Activated naive CD4-positive, alpha-beta T cell treated with anti-CD3 and anti-CD28 coated beads for 36 hours (primary cell): ENCODE data around the gene SPDYC. TPM values are rescaled to one million over a fixed set of nuclear protein-coding genes. Genes with fewer than 3 reads are reported as not detected.
A peak's percentile ranks its signal among the peaks of the same experiment; 100 is the strongest.

Source experiments
- CTCF ChIA-PET: fragments of 350-600 bp; sonication (Branson Sonifier 250); formaldehyde crosslinking; loops from one replicate; lab custom pipeline; 2021; ENCODE audit warnings: antibody characterized with exemption; lab: Charles Lee
- DNase-seq: peaks from one replicate; pipeline ENCODE4 v3.0.0-alpha.2; 2020
- H3K27ac Mint-ChIP-seq: one replicate; pipeline ENCODE4 v1.8.0; 2021; ENCODE audit warnings: mild to moderate bottlenecking, mixed read lengths
- H3K27me3 Mint-ChIP-seq: one replicate; pipeline ENCODE4 v1.8.0; 2021; ENCODE audit warnings: low read depth, mixed read lengths
- H3K36me3 Mint-ChIP-seq: one replicate; pipeline ENCODE4 v1.8.0; 2021; ENCODE audit warnings: low read depth, mixed read lengths
- H3K4me1 Mint-ChIP-seq: one replicate; pipeline ENCODE4 v1.8.0; 2021; ENCODE audit warnings: low read depth, mixed read lengths
- H3K4me3 Mint-ChIP-seq: one replicate; pipeline ENCODE4 v1.8.0; 2021; ENCODE audit warnings: mild to moderate bottlenecking, moderate library complexity, mixed read lengths
- H3K9me3 Mint-ChIP-seq: one replicate; pipeline ENCODE4 v1.8.0; 2021; ENCODE audit warnings: mixed read lengths
- intact Hi-C: fragments of 100-400 bp; cut with micrococcal nuclease; formaldehyde crosslinking; loops from one replicate; pipeline ENCODE4 v1.15.1; 2023
- total RNA-seq, 2 experiments: library from RNA; stranded (reverse); gene quantifications; one replicate each; pipeline ENCODE4 v1.2.3, GENCODE V29; 2021

SPDYC gene
- total RNA-seq, 2 experiments from 2014 or later = not detected

DNA sequence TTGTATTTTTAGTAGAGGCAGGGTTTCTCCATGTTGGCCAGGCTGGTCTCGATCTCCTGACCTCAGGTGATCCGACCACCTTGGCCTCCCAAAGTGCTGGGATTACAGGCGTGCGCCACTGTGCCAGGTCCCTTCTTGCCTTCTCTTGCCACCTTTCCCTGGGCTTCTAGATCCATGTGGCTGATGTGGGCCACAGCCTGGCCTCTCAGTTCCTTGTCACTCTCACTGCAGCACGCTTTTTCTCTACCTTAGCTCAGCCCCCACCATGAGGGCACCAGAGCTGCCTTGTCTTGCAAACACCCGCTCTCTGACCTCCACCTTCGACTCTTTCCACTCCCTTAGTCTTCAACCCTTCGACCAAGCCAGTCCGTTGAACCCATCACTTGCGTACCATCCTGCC is 19.2 kb downstream of the SPDYC start:
- Mint-ChIP-seq H3K4me1 (no peaks in the 10 kb centered on the region), H3K27ac (no peak overlapping the region), H3K9me3 (no peaks in the 10 kb centered on the region), H3K4me3 (no peak overlapping the region), H3K36me3 (peaks cover 8% of the 10 kb centered on the region), H3K27me3 (no peaks in the 10 kb centered on the region)
- intact Hi-C loops = loop anchor here (10.0 kb wide), 1 partner anchor 66 kb away; no protein-coding TSS in a partner anchor
- no peak for DNase-seq
- CTCF ChIA-PET = interaction anchor here (1.3 kb wide), 1 partner anchor 14 kb away, joined by 4 read pairs; no protein-coding TSS in a partner anchor

DNA sequence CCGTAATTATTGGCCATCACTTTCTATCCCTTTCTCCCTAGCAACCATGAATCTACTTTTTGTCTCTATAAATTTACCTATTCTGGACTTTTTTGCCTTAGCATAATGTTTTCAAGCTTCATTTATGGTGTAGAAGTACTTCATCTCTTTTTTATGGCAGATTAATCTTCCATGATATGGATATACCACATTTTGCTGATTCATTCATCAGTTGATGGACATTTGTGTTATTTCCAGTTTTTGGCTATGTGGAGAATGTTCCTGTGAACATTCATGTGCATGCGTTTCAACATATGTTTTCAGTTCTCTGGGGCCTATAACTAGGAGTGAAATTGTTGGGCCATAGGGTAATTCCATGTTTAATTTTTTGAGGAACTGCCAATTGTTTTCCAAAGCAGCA is 24.5 kb downstream of the SPDYC start:
- Mint-ChIP-seq H3K36me3 (peaks cover 16% of the 10 kb centered on the region), H3K4me1 (peaks cover 3% of the 10 kb centered on the region), H3K27ac (no peak overlapping the region), H3K9me3 (no peaks in the 10 kb centered on the region), H3K27me3 (no peaks in the 10 kb centered on the region), H3K4me3 (no peak overlapping the region)
- CTCF ChIA-PET = no interaction called here
- no peak for DNase-seq
- intact Hi-C loops = no loop called here

DNA sequence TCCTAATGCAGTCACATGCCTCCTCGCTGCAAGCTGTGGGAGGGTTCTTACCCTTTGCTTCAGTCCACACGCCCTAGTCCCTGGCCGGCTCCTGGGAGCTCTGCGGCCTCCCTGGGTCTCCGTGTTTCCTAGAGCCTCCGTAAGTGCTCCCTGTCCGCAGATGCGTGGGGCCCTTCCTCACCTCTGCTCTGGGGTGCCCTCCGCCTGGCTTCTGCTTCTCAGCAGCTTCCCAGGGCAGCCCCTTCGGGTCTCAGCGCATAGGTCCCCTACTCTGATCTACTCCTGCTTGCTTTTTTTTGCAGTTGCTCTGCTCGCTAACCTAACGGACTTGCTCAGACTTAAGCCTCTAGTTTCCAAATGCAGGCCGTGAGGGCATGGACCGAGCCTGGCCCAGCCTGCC is 34.1 kb downstream of the SPDYC start:
- no peaks in the 10 kb centered on the region for H3K27me3 Mint-ChIP-seq
- intact Hi-C loops = loop anchor here (2.0 kb wide), 1 partner anchor 111 kb away; the partner anchor contains the start of gene CDC42EP2
- CTCF ChIA-PET = interaction anchor here (0.9 to 5.4 kb wide), 8 partner anchors 9 to 128 kb away, joined by 3 to 43 read pairs (median 3); partner anchors contain the start of gene CDC42EP2
- no peak overlapping the region for H3K4me3 Mint-ChIP-seq
- no peak overlapping the region for H3K27ac Mint-ChIP-seq
- peaks cover 4% of the 10 kb centered on the region for H3K36me3 Mint-ChIP-seq
- no peaks in the 10 kb centered on the region for H3K9me3 Mint-ChIP-seq
- no peaks in the 10 kb centered on the region for H3K4me1 Mint-ChIP-seq
- no peak for DNase-seq

DNA sequence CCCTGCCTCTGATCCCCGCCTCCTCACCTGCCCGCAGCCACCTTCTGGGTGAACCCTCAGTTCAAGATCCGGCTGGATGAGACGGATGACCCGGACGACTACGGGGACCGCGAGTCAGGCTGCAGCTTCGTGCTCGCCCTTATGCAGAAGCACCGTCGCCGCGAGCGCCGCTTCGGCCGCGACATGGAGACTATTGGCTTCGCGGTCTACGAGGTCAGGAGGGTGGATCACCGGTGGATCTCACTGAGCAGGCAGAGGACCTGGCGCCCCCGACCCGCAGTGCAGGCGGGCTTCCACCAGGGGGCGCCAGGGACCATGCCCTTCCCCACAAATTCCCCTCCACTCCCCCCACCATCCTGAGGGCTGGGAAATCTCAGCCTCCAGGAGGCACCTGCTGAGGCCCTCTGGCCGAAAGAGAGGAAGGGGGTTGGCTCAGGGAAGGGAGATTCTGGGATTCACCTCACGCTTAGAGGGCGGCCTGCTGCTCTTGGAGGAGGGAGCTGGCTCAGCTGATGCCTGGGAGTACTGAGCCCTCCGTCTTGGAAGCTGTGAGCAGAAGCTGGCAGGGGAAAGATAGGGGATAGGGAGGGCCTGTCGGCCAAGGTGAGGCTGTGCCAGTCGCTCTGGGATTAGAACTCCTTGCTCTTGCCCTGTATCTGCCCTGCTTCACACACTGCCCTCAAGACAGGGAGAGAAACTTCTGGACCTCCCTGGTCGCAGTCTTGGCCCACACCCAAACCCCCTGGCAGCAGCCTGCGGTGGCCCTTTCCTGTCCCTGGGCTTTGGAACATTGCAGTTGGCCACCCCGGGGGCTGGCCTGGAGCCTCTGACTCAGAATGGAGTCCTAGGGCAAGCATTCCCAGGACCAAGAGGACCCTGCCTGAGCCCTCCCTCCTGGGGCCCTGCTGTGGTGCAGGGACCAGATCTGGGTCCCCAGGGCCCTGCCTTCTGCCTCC is 34.9 kb downstream of the SPDYC start:
- no peak overlapping the region for H3K27ac Mint-ChIP-seq
- CTCF ChIA-PET = interaction anchor here (0.8 to 5.4 kb wide), 7 partner anchors 7 to 127 kb away, joined by 3 to 43 read pairs (median 4); partner anchors contain the start of genes CDC42EP2 and POLA2

DNA sequence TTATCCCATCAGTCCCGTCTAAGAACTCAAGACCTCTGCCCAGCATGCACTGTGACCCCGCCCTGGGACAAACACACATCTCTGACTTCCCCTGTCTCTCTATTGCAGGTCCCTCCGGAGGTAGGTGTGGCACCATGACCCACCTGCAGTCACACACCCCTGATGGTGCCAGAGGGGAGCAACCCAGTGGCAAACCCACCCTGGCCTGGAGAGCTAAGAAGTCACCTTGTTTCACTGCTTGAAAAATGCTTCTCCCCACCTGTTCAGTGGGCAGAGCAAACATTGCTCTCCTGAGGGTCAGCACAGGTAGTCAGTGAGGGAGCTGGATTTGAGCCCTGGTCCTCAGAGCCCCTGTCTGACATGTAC is 35.6 kb downstream of the SPDYC start:
- Mint-ChIP-seq H3K4me1 (no peaks in the 10 kb centered on the region), H3K4me3 (no peak overlapping the region), H3K27ac (no peak overlapping the region), H3K36me3 (peaks cover 6% of the 10 kb centered on the region), H3K9me3 (no peaks in the 10 kb centered on the region), H3K27me3 (no peaks in the 10 kb centered on the region)
- intact Hi-C loops = loop anchor here (2.0 to 5.0 kb wide), 2 partner anchors 109 to 127 kb away; partner anchors contain the start of genes CDC42EP2 and DPF2
- DNase-seq = no peak
- CTCF ChIA-PET = interaction anchor here (0.8 to 5.4 kb wide), 7 partner anchors 8 to 124 kb away, joined by 3 to 43 read pairs (median 4); partner anchors contain the start of genes CDC42EP2 and POLA2

More for the DNA sequence above, 34.9 kb downstream of the SPDYC start:
- no peaks in the 10 kb centered on the region for H3K4me1 Mint-ChIP-seq
- intact Hi-C loops = loop anchor here (2.0 to 5.0 kb wide), 2 partner anchors 110 to 127 kb away; partner anchors contain the start of genes CDC42EP2 and DPF2
- no peak overlapping the region for H3K4me3 Mint-ChIP-seq
- H3K9me3 Mint-ChIP-seq = no peaks in the 10 kb centered on the region
- peaks cover 4% of the 10 kb centered on the region for H3K36me3 Mint-ChIP-seq
- peak; percentile 54 for DNase-seq
- no peaks in the 10 kb centered on the region for H3K27me3 Mint-ChIP-seq

DNA sequence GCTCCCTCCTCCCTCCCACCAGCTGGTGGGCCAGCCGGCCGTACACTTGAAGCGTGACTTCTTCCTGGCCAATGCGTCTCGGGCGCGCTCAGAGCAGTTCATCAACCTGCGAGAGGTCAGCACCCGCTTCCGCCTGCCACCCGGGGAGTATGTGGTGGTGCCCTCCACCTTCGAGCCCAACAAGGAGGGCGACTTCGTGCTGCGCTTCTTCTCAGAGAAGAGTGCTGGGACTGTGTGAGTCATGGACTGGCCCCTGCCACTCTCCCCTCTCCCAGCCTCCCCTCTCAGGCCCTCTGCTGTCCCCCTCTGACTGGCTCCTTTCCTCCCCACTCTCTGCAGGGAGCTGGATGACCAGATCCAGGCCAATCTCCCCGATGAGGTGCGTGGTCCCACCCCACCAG is 36.4 kb downstream of the SPDYC start:
- intact Hi-C loops = loop anchor here (5.0 kb wide), 1 partner anchor 126 kb away; the partner anchor contains the start of gene DPF2
- CTCF ChIA-PET = interaction anchor here (0.6 to 5.4 kb wide), 6 partner anchors 9 to 123 kb away, joined by 3 to 43 read pairs (median 4); partner anchors contain the start of genes CAPN1 and CDC42EP2
- Mint-ChIP-seq H3K4me1 (no peaks in the 10 kb centered on the region), H3K27ac (no peak overlapping the region), H3K4me3 (no peak overlapping the region), H3K9me3 (no peaks in the 10 kb centered on the region), H3K36me3 (peaks cover 6% of the 10 kb centered on the region), H3K27me3 (no peaks in the 10 kb centered on the region)
- DNase-seq = no peak

DNA sequence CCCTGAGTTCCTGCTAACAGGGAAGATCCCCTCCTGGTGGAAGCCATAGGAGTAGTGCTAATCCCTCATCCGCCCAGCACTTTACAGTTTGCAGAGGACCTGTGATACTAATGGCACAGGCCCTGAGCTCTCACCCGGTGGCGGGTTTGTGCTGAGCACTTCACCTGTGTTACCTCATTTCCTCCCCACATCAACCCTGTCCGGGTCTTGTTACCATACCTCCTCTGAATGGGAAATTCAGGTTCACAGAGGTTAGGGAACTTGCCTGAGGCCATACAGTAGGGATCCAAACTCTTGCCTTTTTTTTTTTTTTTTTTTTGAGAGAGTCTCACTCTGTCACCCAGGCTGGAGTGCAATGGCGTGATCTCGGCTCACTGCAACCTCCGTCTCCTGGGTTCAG is 36.9 kb downstream of the SPDYC start:
- Mint-ChIP-seq H3K4me3 (no peak overlapping the region), H3K27ac (no peak overlapping the region), H3K27me3 (no peaks in the 10 kb centered on the region), H3K4me1 (no peaks in the 10 kb centered on the region), H3K9me3 (no peaks in the 10 kb centered on the region), H3K36me3 (peaks cover 6% of the 10 kb centered on the region)
- intact Hi-C loops = loop anchor here (5.0 kb wide), 1 partner anchor 125 kb away; the partner anchor contains the start of gene DPF2
- DNase-seq = no peak
- CTCF ChIA-PET = interaction anchor here (0.6 to 5.4 kb wide), 6 partner anchors 9 to 123 kb away, joined by 3 to 43 read pairs (median 4); partner anchors contain the start of genes CAPN1 and CDC42EP2

DNA sequence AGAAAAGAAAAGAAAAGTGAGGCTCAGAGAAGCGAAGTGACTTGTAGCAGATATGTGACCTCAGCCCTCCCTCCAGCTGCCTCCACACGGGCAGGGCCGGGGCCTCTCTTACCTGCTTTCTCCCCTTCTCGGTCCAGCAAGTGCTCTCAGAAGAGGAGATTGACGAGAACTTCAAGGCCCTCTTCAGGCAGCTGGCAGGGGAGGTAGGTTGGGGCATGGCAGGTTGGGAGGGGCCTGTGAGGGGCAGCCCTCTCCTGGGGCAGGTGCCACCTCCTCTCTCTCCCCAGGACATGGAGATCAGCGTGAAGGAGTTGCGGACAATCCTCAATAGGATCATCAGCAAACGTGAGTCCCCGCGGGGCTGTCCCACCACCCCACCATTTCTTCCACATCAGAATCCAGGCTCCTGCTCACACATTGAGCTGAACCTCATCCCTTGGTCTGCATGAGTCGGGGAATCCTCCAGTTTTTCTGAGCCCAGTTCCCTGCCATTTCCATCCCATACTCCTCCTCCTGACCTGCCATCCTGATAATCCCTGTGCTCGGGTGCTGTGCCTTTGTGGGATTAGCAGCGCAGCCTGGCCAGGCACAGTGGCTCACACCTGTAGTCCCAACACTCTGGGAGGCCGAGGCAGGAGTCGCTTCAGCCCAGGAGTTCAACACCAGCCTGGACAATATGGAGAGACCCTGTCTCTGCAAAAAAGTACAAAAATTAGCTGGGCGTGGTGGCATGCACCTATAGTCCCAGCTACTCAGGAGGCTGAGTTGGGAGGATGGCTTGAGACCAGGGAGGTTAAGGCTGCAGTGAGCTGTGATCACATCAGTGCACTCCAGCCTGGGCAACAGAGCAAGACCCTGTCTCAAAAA is 38.1 kb downstream of the SPDYC start:
- intact Hi-C loops = loop anchor here (5.0 kb wide), 1 partner anchor 124 kb away; the partner anchor contains the start of gene DPF2
- CTCF ChIA-PET = interaction anchor here (1.0 to 2.0 kb wide), 2 partner anchors 17 to 108 kb away, joined by 3 to 6 read pairs; no protein-coding TSS in a partner anchor

DNA sequence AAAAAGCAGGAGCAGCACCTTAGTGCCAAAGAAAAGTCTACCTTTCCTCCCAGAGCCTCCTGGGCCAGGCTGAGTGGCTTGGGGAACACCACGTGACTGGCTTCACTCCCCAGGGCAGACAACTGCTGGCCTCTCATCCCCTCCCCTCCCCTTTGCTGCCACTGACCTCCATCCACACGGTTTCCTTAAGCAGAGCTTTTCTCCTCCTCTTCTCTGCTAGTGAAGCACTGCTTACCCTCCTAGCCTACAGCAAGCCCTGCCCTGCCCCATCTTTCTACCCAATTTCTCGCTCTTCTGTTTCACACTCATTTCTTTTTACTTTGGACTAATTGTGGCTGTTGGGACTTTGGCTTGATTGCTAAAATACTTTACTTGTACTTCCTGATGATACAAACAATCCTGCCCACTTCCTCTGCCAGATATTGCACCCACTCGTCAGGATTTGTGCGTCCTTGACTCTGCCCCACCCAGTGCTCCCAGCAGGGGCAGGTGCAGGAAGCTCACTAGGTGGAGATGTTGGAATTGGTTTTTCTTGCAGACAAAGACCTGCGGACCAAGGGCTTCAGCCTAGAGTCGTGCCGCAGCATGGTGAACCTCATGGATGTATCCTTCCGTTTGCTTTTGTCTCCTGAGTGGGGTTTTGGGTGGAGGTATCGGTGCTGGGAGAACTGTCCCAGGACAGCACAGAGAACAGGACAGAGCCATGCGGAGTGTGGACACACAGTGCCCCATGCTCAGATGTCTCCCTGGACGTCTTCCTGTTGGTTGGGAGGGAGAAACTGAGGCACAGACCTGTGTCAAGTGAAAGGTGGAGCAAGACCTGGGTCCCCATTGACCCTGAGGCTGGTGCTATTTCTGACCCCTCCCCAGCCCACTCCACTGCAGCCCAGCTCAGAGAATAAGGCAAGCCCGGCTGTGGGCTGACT is 39.0 kb downstream of the SPDYC start:
- intact Hi-C loops = loop anchor here (5.0 kb wide), 1 partner anchor 123 kb away; the partner anchor contains the start of gene DPF2
- peaks cover 8% of the 10 kb centered on the region for H3K4me1 Mint-ChIP-seq
- H3K4me3 Mint-ChIP-seq = no peak overlapping the region
- no peak for DNase-seq
- no peaks in the 10 kb centered on the region for H3K27me3 Mint-ChIP-seq
- CTCF ChIA-PET = interaction anchor here (1.0 to 2.0 kb wide), 2 partner anchors 17 to 107 kb away, joined by 3 to 6 read pairs; no protein-coding TSS in a partner anchor
- peaks cover 6% of the 10 kb centered on the region for H3K36me3 Mint-ChIP-seq
- no peaks in the 10 kb centered on the region for H3K9me3 Mint-ChIP-seq
- no peak overlapping the region for H3K27ac Mint-ChIP-seq

More for the DNA sequence above, 38.1 kb downstream of the SPDYC start:
- no peak overlapping the region for H3K27ac Mint-ChIP-seq
- H3K4me1 Mint-ChIP-seq = peaks cover under 1% of the 10 kb centered on the region
- no peaks in the 10 kb centered on the region for H3K9me3 Mint-ChIP-seq
- H3K4me3 Mint-ChIP-seq = no peak overlapping the region
- no peak for DNase-seq
- H3K27me3 Mint-ChIP-seq = no peaks in the 10 kb centered on the region
- peaks cover 6% of the 10 kb centered on the region for H3K36me3 Mint-ChIP-seq

DNA sequence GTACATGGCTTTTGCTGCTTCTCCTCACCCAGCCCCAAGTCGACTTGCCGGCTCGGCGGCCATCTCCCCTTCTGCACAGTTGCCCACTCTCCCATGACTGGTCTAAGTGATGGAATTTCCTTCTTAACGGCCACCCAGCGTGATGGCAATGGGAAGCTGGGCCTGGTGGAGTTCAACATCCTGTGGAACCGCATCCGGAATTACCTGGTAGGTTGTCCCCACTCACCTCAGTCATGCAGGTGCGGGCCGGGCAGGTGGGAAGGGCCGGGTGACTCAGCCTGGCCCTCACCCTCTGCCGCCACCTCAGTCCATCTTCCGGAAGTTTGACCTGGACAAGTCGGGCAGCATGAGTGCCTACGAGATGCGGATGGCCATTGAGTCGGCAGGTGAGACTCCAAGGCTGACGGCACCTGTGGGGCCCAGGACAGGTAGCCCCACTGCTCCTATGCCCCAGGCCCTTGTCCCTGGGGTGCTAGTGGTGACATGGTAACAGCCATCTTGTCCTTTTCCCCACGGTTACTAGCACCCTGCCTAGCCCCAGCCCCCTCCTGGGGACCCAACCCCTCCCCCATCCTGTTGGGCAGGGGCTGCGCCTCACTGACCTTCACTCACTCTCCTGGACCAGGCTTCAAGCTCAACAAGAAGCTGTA is 39.8 kb downstream of the SPDYC start:
- no peak for DNase-seq
- intact Hi-C loops = loop anchor here (5.0 kb wide), 1 partner anchor 122 kb away; the partner anchor contains the start of gene DPF2
- Mint-ChIP-seq H3K4me1 (peaks cover 15% of the 10 kb centered on the region), H3K9me3 (no peaks in the 10 kb centered on the region), H3K27me3 (no peaks in the 10 kb centered on the region), H3K36me3 (peaks cover 6% of the 10 kb centered on the region), H3K4me3 (no peak overlapping the region), H3K27ac (no peak overlapping the region)
- CTCF ChIA-PET = interaction anchor here (2.0 kb wide), 1 partner anchor 16 kb away, joined by 6 read pairs; no protein-coding TSS in a partner anchor
